ENCODE results near the gene TMEM62. TPM values are rescaled to one million over a fixed set of nuclear protein-coding genes. Genes with fewer than 3 reads are reported as not detected.

Gene TMEM62
- total and polyA plus RNA-seq, 2 of the 8 experiments (the other 6 are each of a cell fraction or from before 2014, with no cell fraction given) = 2.0 to 4.0 TPM

- TF ChIP-seq POLR2A (IDR thresholded peaks at IDR 0.05; ENCODE audit: control extremely low read depth in 1 of 2, low read depth in 2 of 2, low read length in 2 of 2) (no peak), RXRA (IDR thresholded peaks at IDR 0.05; ENCODE audit: insufficient read depth, low read depth, low read length) (no peak), CEBPB (IDR thresholded peaks at IDR 0.05; ENCODE audit: low read depth, low read length) (no peak), MAX (IDR thresholded peaks at IDR 0.05) (no peak)
These were observed 54.3 kb downstream of the TMEM62 start (continued) for GRCh38 chr15:43187544-43188155.
